ENCODE results near the gene ZNF746.

ZNF746 gene

GRCh38 chr7:149442924-149443323 lies 54.7 kb downstream of the ZNF746 start:
- H3K4me3 Mint-ChIP-seq: no peak overlapping the region
- no peaks in the 10 kb centered on the region for H3K9me3 Mint-ChIP-seq
- H3K36me3 Mint-ChIP-seq (ENCODE audit: low read depth): peaks cover 62% of the 10 kb centered on the region
- no peaks in the 10 kb centered on the region for H3K27me3 Mint-ChIP-seq
- H3K27ac Mint-ChIP-seq: no peak overlapping the region
- intact Hi-C loops (cut with micrococcal nuclease): no loop called here
- no peaks in the 10 kb centered on the region for H3K4me1 Mint-ChIP-seq (ENCODE audit: low read depth)

- intact Hi-C loops (cut with micrococcal nuclease): no loop called here
- Mint-ChIP-seq H3K4me1 (ENCODE audit: low read depth) (no peaks in the 10 kb centered on the region), H3K36me3 (ENCODE audit: low read depth) (peaks cover 47% of the 10 kb centered on the region), H3K27ac (no peak overlapping the region), H3K27me3 (no peaks in the 10 kb centered on the region), H3K4me3 (no peak overlapping the region), H3K9me3 (no peaks in the 10 kb centered on the region)
Measured at GRCh38 chr7:149440222-149440621, 57.4 kb downstream of the ZNF746 start.

GRCh38 chr7:149436358-149436757 lies 61.3 kb downstream of the ZNF746 start:
- Mint-ChIP-seq H3K4me3 (no peak overlapping the region), H3K36me3 (ENCODE audit: low read depth) (peaks cover 65% of the 10 kb centered on the region), H3K4me1 (ENCODE audit: low read depth) (no peaks in the 10 kb centered on the region), H3K27ac (no peak overlapping the region), H3K27me3 (no peaks in the 10 kb centered on the region), H3K9me3 (peaks cover 19% of the 10 kb centered on the region)
- intact Hi-C loops (cut with micrococcal nuclease): no loop called here

- Mint-ChIP-seq H3K4me3 (no peak overlapping the region), H3K27me3 (no peaks in the 10 kb centered on the region), H3K27ac (no peak overlapping the region), H3K4me1 (ENCODE audit: low read depth) (peaks cover 14% of the 10 kb centered on the region), H3K9me3 (peaks cover 19% of the 10 kb centered on the region), H3K36me3 (ENCODE audit: low read depth) (peaks cover 61% of the 10 kb centered on the region)
- intact Hi-C loops (cut with micrococcal nuclease): no loop called here
Measured at GRCh38 chr7:149433124-149433523, 64.5 kb downstream of the ZNF746 start.

- H3K36me3 Mint-ChIP-seq (ENCODE audit: low read depth): peaks cover 61% of the 10 kb centered on the region
- intact Hi-C loops (cut with micrococcal nuclease): no loop called here
- peaks cover 14% of the 10 kb centered on the region for H3K4me1 Mint-ChIP-seq (ENCODE audit: low read depth)
- H3K27ac Mint-ChIP-seq: no peak overlapping the region
- peaks cover 19% of the 10 kb centered on the region for H3K9me3 Mint-ChIP-seq
- H3K27me3 Mint-ChIP-seq: no peaks in the 10 kb centered on the region
- no peak overlapping the region for H3K4me3 Mint-ChIP-seq
Measured at GRCh38 chr7:149432121-149432691, 65.4 kb downstream of the ZNF746 start.

- intact Hi-C loops (cut with micrococcal nuclease): no loop called here
- H3K36me3 Mint-ChIP-seq (ENCODE audit: low read depth): peaks cover 58% of the 10 kb centered on the region
- peaks cover 19% of the 10 kb centered on the region for H3K9me3 Mint-ChIP-seq
- H3K27me3 Mint-ChIP-seq: no peaks in the 10 kb centered on the region
- H3K27ac Mint-ChIP-seq: no peak overlapping the region
- peaks cover 14% of the 10 kb centered on the region for H3K4me1 Mint-ChIP-seq (ENCODE audit: low read depth)
- H3K4me3 Mint-ChIP-seq: no peak overlapping the region
Measured at GRCh38 chr7:149431486-149432120, 66.0 kb downstream of the ZNF746 start.

GRCh38 chr7:149430192-149430591 lies 67.4 kb downstream of the ZNF746 start:
- intact Hi-C loops (cut with micrococcal nuclease): no loop called here
- no peak overlapping the region for H3K4me3 Mint-ChIP-seq
- H3K27ac Mint-ChIP-seq: no peak overlapping the region
- H3K9me3 Mint-ChIP-seq: peaks cover 19% of the 10 kb centered on the region
- peaks cover 14% of the 10 kb centered on the region for H3K4me1 Mint-ChIP-seq (ENCODE audit: low read depth)
- H3K27me3 Mint-ChIP-seq: no peaks in the 10 kb centered on the region
- H3K36me3 Mint-ChIP-seq (ENCODE audit: low read depth): peaks cover 49% of the 10 kb centered on the region

GRCh38 chr7:149427893-149428292 lies 69.7 kb downstream of the ZNF746 start:
- Mint-ChIP-seq H3K27me3 (peaks cover 19% of the 10 kb centered on the region), H3K9me3 (peaks cover 10% of the 10 kb centered on the region), H3K4me1 (ENCODE audit: low read depth) (peaks cover 23% of the 10 kb centered on the region), H3K4me3 (no peak overlapping the region), H3K27ac (no peak overlapping the region), H3K36me3 (ENCODE audit: low read depth) (peaks cover 28% of the 10 kb centered on the region)
- intact Hi-C loops (cut with micrococcal nuclease): no loop called here

- Mint-ChIP-seq H3K27me3 (peaks cover 20% of the 10 kb centered on the region), H3K4me1 (ENCODE audit: low read depth) (peaks cover 25% of the 10 kb centered on the region), H3K9me3 (peaks cover 3% of the 10 kb centered on the region), H3K36me3 (ENCODE audit: low read depth) (peaks cover 21% of the 10 kb centered on the region), H3K4me3 (no peak overlapping the region), H3K27ac (no peak overlapping the region)
- intact Hi-C loops (cut with micrococcal nuclease): no loop called here
Measured at GRCh38 chr7:149427096-149427680, 70.4 kb downstream of the ZNF746 start.

- Mint-ChIP-seq H3K27ac (no peak overlapping the region), H3K27me3 (peaks cover 26% of the 10 kb centered on the region), H3K9me3 (no peaks in the 10 kb centered on the region), H3K36me3 (ENCODE audit: low read depth) (no peaks in the 10 kb centered on the region), H3K4me1 (ENCODE audit: low read depth) (peaks cover 15% of the 10 kb centered on the region), H3K4me3 (no peak overlapping the region)
- intact Hi-C loops (cut with micrococcal nuclease): loop anchor here (2.0 kb wide), 2 partner anchors 71 to 201 kb away; no protein-coding TSS in a partner anchor
Measured at GRCh38 chr7:149423449-149424110, 74.0 kb downstream of the ZNF746 start.

- peaks cover 15% of the 10 kb centered on the region for H3K4me1 Mint-ChIP-seq (ENCODE audit: low read depth)
- intact Hi-C loops (cut with micrococcal nuclease): loop anchor here (2.0 kb wide), 2 partner anchors 72 to 202 kb away; no protein-coding TSS in a partner anchor
- H3K4me3 Mint-ChIP-seq: peak overlapping the region; percentile 55
- H3K36me3 Mint-ChIP-seq (ENCODE audit: low read depth): no peaks in the 10 kb centered on the region
- H3K27ac Mint-ChIP-seq: peak overlapping the region; percentile 56
- H3K9me3 Mint-ChIP-seq: no peaks in the 10 kb centered on the region
- H3K27me3 Mint-ChIP-seq: peaks cover 26% of the 10 kb centered on the region
Measured at GRCh38 chr7:149422914-149423301, 74.7 kb downstream of the ZNF746 start.

All from dendritic cell treated with granulocyte-macrophage colony-stimulating factor and Interleukin-4, amounts not matched to agents 40 ng/mL and 50 ng/mL, for 4 days (primary cell).